WERI-Rb-1 (cell line): Measurements from ENCODE around the gene ALKBH6.

Source experiments
- DNase-seq: peaks from one replicate; pipeline ENCODE4 v3.0.0-alpha.2; 2020
- H3K27ac ChIP-seq: fragments of 250-450 bp; sonication (Bioruptor Pico); 2 replicates; pipeline ENCODE4 v1.5.1; 2020; ENCODE audit warnings: mild to moderate bottlenecking, moderate library complexity
- H3K27me3 ChIP-seq: fragments of 250-450 bp; sonication (Bioruptor Pico); 2 replicates; pipeline ENCODE4 v1.5.1; 2021; ENCODE audit warnings: mild to moderate bottlenecking, low read depth, moderate library complexity; ENCODE audit not compliant: insufficient read depth, severe bottlenecking
- H3K36me3 ChIP-seq: fragments of 250-450 bp; sonication (Bioruptor Pico); 2 replicates; pipeline ENCODE4 v1.5.1; 2020; ENCODE audit warnings: mild to moderate bottlenecking, moderate library complexity
- H3K4me3 ChIP-seq: 2 replicates; pipeline ENCODE4 v1.5.1; 2011; ENCODE audit warnings: low read depth, mild to moderate bottlenecking, control low read depth, low read length
- H3K9me3 ChIP-seq: fragments of 250-450 bp; sonication (Bioruptor Pico); 2 replicates; pipeline ENCODE4 v1.5.1; 2021; ENCODE audit warnings: mild to moderate bottlenecking, moderate library complexity; ENCODE audit not compliant: severe bottlenecking
- TF ChIP-seq, protein P1 (sequence below): IDR thresholded peaks from 2 replicates; pipeline ENCODE4 v1.5.1; 2011; ENCODE audit warnings: low read depth, mild to moderate bottlenecking, control low read depth, inconsistent platforms, low read length

ALKBH6 gene

DNA sequence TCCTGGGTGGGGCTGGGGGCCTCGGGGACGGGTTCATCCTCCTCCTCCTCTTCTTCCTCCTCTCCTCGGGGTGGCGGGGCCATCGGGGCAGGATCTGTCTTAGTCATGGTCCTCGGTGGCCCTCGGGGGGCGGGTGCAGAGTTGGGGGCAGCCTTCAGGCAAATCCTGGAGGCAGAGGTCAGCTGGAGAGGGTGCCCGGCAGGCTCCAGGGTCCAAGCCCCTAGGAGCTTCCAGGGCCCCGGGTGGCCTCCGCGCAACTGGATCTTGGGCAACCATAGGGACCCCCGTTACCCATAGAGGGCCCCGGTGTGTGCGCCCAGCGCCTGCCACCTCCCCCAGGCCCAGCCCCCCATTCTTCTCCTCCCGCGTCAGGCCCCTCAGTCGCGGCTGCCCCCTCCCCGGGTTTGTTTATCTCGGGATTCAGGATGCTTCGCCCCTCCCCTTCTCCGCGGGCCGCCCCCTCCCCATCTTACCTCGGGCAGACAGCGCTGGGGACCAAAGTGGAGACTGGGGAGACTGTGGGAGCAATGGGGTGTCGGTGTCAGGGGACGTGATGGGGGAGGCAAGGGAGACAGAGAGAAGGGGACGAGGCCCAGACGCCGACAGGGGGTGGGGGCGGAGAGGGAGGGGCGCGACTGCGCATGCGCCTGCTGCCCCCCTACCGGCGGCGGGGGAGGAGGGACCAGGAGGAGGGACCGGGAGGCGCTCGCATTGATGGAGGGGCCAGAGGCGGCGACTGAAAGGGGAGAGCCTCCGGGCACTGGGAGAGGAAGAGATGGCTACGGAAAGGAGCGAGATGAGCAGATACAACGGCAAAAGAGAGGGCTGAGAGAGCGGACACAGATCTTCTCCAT is 18.5 kb upstream of the ALKBH6 start, which contains the start of gene CLIP3:
Gene CLIP3 (minus strand): TSS at position 623 of the 854 bp plus-strand sequence. CDS start 516 bp downstream, at position 107.
- DNase-seq = peak; percentile 80
- TF ChIP-seq, protein P1, sequence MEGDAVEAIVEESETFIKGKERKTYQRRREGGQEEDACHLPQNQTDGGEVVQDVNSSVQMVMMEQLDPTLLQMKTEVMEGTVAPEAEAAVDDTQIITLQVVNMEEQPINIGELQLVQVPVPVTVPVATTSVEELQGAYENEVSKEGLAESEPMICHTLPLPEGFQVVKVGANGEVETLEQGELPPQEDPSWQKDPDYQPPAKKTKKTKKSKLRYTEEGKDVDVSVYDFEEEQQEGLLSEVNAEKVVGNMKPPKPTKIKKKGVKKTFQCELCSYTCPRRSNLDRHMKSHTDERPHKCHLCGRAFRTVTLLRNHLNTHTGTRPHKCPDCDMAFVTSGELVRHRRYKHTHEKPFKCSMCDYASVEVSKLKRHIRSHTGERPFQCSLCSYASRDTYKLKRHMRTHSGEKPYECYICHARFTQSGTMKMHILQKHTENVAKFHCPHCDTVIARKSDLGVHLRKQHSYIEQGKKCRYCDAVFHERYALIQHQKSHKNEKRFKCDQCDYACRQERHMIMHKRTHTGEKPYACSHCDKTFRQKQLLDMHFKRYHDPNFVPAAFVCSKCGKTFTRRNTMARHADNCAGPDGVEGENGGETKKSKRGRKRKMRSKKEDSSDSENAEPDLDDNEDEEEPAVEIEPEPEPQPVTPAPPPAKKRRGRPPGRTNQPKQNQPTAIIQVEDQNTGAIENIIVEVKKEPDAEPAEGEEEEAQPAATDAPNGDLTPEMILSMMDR = 0 out of 2 replicates have a peak, but pooled peaks have one; percentile 1
- H3K4me3 ChIP-seq = peak within 1 kb of the TSS; percentile 74
- peaks cover 5% of the 10 kb centered on the region; the same call in 1 of the 2 replicates for H3K36me3 ChIP-seq
- H3K9me3 ChIP-seq = no peaks in the 10 kb centered on the region
- no peak within 1 kb of the TSS for H3K27ac ChIP-seq
- H3K27me3 ChIP-seq = no peaks in the 10 kb centered on the region

DNA sequence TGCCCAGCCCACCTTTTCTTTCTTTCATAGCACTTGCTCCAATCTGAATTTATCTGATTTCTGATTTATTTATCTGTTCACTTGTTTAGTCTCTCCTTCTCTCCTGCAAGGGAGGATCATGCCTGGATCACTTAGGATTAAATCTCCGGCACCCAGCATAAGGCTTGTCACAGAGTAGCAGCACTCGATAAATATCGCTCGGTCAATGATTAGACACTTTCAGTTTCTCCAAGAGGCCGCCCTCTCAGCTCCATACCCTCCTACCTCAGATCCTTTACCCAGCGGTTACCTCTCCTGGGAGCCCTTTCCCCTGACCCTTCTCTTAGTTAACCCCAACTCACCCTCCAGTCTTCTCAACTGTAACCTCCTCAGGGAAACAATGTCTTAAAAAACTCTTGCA is 17.3 kb upstream of the ALKBH6 start:
- Histone ChIP-seq H3K9me3 (no peaks in the 10 kb centered on the region), H3K4me3 (peak overlapping the region; percentile 18), H3K27ac (no peak overlapping the region), H3K27me3 (no peaks in the 10 kb centered on the region), H3K36me3 (peaks cover 12% of the 10 kb centered on the region)
- peak; percentile 27 for DNase-seq
- TF ChIP-seq, protein P1 = no peak

DNA sequence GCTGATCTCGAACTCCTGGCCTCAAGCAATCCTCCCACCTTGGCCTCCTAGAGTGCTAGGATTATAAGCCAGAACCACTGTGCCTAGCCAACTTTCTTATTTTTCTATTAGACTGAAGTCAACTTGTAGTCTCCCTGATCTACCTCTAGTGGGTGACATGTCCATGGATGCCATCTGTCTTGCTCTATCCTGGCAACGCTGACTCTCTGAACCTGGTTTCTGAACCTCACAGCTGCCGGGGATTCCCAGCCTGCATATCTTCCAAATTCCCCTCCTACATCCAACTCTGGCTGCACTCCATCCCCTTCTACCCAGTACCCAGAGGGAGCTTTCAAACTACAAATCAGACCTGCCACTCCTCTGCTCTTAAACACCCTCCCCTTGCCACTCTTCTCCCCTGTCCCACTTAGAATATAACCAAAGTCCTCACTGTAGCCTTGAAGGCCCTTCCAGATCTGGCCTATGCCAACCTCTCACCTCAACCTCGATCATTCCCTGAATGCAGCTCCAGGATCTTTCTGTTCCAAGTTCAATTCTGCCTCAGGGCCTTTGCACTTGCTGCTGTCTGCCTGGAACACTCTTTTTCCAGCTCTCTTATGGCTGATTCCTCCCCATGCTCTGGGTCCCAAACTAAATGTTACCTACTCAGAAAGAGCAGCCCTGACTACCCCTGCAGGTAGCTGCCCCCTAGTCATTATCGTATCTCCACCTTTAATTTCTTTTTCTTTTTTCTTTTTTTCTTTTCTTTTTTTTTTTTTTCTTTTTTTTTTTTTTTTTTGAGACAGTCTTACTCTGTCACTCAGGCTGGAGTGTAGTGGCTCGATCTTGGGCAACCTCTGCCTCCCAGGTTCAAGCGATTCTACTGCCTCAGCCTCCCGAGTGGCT is 16.5 kb upstream of the ALKBH6 start:
- Histone ChIP-seq H3K36me3 (peaks cover 16% of the 10 kb centered on the region), H3K9me3 (no peaks in the 10 kb centered on the region), H3K4me3 (no peak overlapping the region), H3K27me3 (no peaks in the 10 kb centered on the region), H3K27ac (no peak overlapping the region)
- DNase-seq = no peak
- TF ChIP-seq, protein P1 = no peak

- no peak for DNase-seq
- H3K9me3 ChIP-seq = no peaks in the 10 kb centered on the region
- no peak overlapping the region for H3K27ac ChIP-seq
- H3K4me3 ChIP-seq = no peak overlapping the region
- H3K27me3 ChIP-seq = no peaks in the 10 kb centered on the region
- TF ChIP-seq, protein P1 = no peak
- H3K36me3 ChIP-seq = peaks cover 25% of the 10 kb centered on the region
Measured at GRCh38 chr19:36028313-36029041, 14.5 kb upstream of the ALKBH6 start.

GRCh38 chr19:36027696-36028095 is 13.7 kb upstream of the ALKBH6 start:
- Histone ChIP-seq H3K27ac (no peak overlapping the region), H3K4me3 (no peak overlapping the region), H3K9me3 (no peaks in the 10 kb centered on the region), H3K36me3 (peaks cover 25% of the 10 kb centered on the region), H3K27me3 (no peaks in the 10 kb centered on the region)
- no peak for DNase-seq
- TF ChIP-seq, protein P1 = no peak
